Calu3 (cell line): ENCODE results near the gene ATG101. TPM values are rescaled to one million over a fixed set of nuclear protein-coding genes. Genes with fewer than 3 reads are reported as not detected.

Source experiments
- BruUV-seq: library from RNA; stranded (reverse); fragments of 400-500 nt; replicated peaks from 2 replicates; lab custom pipeline; 2021; lab: Mats Ljungman, UMichigan
- CTCF ChIA-PET: fragments of 300-600 bp; sonication (Branson Sonifier 250); formaldehyde crosslinking; loops from one replicate; lab custom pipeline; 2022; ENCODE audit warnings: antibody characterized with exemption; lab: Charles Lee
- DNase-seq: peaks from one replicate; pipeline ENCODE4 v3.0.0; 2022
- H3K27ac Mint-ChIP-seq: one replicate; pipeline ENCODE4 v1.8.0; 2022; ENCODE audit warnings: mixed read lengths; ENCODE audit not compliant: unreplicated experiment
- H3K27me3 Mint-ChIP-seq: one replicate; pipeline ENCODE4 v1.8.0; 2022; ENCODE audit warnings: mixed read lengths; ENCODE audit not compliant: unreplicated experiment
- H3K36me3 Mint-ChIP-seq: one replicate; pipeline ENCODE4 v1.8.0; 2022; ENCODE audit warnings: mild to moderate bottlenecking, moderate library complexity, mixed read lengths; ENCODE audit not compliant: insufficient read depth, unreplicated experiment
- H3K4me1 Mint-ChIP-seq: one replicate; pipeline ENCODE4 v1.8.0; 2022; ENCODE audit warnings: mild to moderate bottlenecking, low read depth, mixed read lengths; ENCODE audit not compliant: unreplicated experiment
- H3K4me3 Mint-ChIP-seq: one replicate; pipeline ENCODE4 v1.8.0; 2022; ENCODE audit warnings: mild to moderate bottlenecking, low read depth, moderate library complexity, mixed read lengths; ENCODE audit not compliant: unreplicated experiment
- H3K9me3 Mint-ChIP-seq: one replicate; pipeline ENCODE4 v1.8.0; 2022; ENCODE audit warnings: low read depth, mixed read lengths; ENCODE audit not compliant: unreplicated experiment
- intact Hi-C: fragments of 100-400 bp; cut with micrococcal nuclease; formaldehyde crosslinking; loops from one replicate; pipeline ENCODE4 v1.10.0; 2022; ENCODE audit not compliant: unreplicated experiment
- total RNA-seq: library from RNA; stranded (reverse); gene quantifications from 2 replicates; pipeline ENCODE4 v1.2.3, GENCODE V29; 2022
- TF ChIP-seq, protein P1 (sequence below): fragments of 200-600 bp; IDR thresholded peaks from one replicate; pipeline ENCODE4 v1.8.0; 2022; ENCODE audit warnings: antibody characterized with exemption; ENCODE audit not compliant: unreplicated experiment

Gene ATG101
- total RNA-seq, 1 experiment from 2014 or later, result 32.8 TPM

DNA sequence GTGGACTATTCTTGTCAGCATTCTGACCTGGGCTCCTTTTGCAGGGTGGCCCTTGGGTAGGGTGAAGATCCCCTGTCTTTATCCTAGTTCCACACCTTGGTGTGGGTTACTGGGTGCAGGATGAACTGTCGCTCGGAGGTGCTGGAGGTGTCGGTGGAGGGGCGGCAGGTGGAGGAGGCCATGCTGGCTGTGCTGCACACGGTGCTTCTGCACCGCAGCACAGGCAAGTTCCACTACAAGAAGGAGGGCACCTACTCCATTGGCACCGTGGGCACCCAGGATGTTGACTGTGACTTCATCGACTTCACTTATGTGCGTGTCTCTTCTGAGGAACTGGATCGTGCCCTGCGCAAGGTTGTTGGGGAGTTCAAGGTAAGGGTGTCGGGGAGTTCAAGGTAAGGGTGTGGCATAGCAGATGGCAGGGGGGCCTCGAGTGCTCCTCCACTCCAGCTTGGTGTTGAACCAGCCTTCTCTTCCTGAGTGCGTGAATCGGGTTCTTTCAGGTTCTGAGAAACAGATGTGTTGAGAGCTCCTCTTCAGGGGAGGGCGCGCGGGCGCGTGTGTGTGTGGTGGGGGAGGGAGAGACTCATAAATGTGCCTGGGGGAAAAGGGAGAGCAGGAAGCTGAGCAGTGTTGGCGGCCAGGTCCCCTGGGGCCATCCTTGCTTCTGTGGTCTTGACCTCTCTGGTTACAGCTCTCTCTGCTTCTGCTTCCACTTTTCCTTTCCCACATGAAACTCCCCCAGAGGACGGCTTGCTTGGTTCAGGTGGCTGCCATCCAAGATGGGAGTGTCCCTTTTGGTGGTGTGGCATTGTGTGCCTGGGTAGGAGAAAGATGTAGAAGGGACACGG, 4.0 kb downstream of the ATG101 start:
- TF ChIP-seq, protein P1, sequence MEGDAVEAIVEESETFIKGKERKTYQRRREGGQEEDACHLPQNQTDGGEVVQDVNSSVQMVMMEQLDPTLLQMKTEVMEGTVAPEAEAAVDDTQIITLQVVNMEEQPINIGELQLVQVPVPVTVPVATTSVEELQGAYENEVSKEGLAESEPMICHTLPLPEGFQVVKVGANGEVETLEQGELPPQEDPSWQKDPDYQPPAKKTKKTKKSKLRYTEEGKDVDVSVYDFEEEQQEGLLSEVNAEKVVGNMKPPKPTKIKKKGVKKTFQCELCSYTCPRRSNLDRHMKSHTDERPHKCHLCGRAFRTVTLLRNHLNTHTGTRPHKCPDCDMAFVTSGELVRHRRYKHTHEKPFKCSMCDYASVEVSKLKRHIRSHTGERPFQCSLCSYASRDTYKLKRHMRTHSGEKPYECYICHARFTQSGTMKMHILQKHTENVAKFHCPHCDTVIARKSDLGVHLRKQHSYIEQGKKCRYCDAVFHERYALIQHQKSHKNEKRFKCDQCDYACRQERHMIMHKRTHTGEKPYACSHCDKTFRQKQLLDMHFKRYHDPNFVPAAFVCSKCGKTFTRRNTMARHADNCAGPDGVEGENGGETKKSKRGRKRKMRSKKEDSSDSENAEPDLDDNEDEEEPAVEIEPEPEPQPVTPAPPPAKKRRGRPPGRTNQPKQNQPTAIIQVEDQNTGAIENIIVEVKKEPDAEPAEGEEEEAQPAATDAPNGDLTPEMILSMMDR, result no peak
- Mint-ChIP-seq H3K4me3 (no peak overlapping the region), H3K9me3 (no peaks in the 10 kb centered on the region), H3K4me1 (peaks cover 26% of the 10 kb centered on the region), H3K36me3 (peaks cover 34% of the 10 kb centered on the region), H3K27ac (no peak overlapping the region), H3K27me3 (no peaks in the 10 kb centered on the region)
- BruUV-seq, result no TSS peak
- intact Hi-C loops, result no loop called here
- CTCF ChIA-PET, result no interaction called here
- DNase-seq, result no peak

DNA sequence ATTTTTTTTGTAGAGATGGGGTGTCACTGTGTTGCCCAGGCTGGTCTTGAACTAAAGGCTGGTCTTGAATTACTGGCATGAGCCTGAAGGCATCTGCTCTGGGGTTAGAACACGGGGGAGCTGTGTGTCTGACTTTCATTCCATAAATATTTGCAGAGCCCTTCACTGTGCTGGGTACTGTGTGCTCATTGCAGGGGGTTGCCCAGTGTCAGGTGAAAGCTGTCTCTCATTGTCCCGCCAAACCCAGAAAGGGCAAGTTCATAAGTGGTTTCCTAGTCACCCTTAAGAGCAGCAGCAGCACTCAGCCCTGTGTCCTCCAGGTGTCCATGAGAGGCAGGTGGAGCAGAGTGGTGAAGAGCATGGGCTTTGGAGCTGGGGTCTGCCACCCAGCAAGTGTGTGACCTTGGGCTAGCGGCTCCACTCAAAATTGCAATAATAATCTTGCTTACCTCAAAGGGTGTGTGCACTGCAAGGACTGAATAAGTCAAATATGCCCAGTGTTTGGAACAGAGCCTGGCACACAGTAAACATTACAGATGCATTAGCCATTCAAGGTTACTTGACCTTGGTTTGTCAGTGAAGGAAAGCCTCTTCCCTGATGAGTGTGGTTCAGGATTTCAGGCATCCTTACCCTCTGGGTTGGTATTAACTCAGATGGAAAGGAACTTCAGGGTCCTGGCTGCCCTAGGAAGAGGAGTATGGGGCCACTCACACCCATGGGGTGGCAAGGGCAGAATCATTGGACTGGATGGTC, 5.4 kb downstream of the ATG101 start:
- DNase-seq, result no peak
- H3K4me1 Mint-ChIP-seq, result peaks cover 26% of the 10 kb centered on the region
- CTCF ChIA-PET, result no interaction called here
- no TSS peak for BruUV-seq
- no peak overlapping the region for H3K4me3 Mint-ChIP-seq
- TF ChIP-seq, protein P1, result no peak
- no peaks in the 10 kb centered on the region for H3K27me3 Mint-ChIP-seq
- peaks cover 28% of the 10 kb centered on the region for H3K36me3 Mint-ChIP-seq
- no peaks in the 10 kb centered on the region for H3K9me3 Mint-ChIP-seq
- intact Hi-C loops, result no loop called here
- H3K27ac Mint-ChIP-seq, result no peak overlapping the region

DNA sequence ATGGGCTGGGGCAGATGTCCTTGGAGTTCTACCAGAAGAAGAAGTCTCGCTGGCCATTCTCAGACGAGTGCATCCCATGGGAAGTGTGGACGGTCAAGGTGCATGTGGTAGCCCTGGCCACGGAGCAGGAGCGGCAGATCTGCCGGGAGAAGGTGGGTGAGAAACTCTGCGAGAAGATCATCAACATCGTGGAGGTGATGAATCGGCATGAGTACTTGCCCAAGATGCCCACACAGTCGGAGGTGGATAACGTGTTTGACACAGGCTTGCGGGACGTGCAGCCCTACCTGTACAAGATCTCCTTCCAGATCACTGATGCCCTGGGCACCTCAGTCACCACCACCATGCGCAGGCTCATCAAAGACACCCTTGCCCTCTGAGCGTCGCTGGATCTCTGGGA, 7.0 kb downstream of the ATG101 start:
- TF ChIP-seq, protein P1, result no peak
- peaks cover 13% of the 10 kb centered on the region for H3K4me1 Mint-ChIP-seq
- H3K27ac Mint-ChIP-seq, result no peak overlapping the region
- H3K27me3 Mint-ChIP-seq, result no peaks in the 10 kb centered on the region
- no peak for DNase-seq
- intact Hi-C loops, result no loop called here
- H3K36me3 Mint-ChIP-seq, result peaks cover 22% of the 10 kb centered on the region
- CTCF ChIA-PET, result no interaction called here
- H3K4me3 Mint-ChIP-seq, result no peak overlapping the region
- H3K9me3 Mint-ChIP-seq, result no peaks in the 10 kb centered on the region
- BruUV-seq, result no TSS peak

DNA sequence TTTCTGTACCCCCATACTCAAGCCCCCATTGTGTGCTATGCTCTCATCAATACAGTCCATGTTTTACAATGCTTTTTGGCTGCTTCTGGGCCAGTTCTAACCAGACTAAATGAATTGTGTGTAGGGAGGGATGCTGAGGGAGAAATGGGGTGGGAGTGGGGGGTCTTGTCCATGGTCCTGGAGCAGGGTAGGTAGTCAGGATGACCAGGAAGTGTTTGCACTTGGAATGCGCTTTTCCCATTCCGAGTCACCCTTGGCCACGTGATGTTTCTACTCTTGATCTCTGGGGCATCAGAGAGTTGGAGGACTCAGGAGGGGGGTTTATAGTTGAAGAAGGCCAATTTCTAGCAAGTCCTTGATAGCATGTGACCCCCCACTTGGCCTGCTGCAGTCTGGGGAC, 8.5 kb downstream of the ATG101 start:
- BruUV-seq, result no TSS peak
- Mint-ChIP-seq H3K9me3 (no peaks in the 10 kb centered on the region), H3K4me3 (no peak overlapping the region), H3K27me3 (no peaks in the 10 kb centered on the region), H3K36me3 (peaks cover 19% of the 10 kb centered on the region), H3K27ac (no peak overlapping the region), H3K4me1 (peaks cover 8% of the 10 kb centered on the region)
- CTCF ChIA-PET, result interaction anchor here (1.0 kb wide), 1 partner anchor 46 kb away, joined by 4 read pairs; no protein-coding TSS in a partner anchor
- TF ChIP-seq, protein P1, result no peak
- no peak for DNase-seq
- intact Hi-C loops, result no loop called here
